K562 (cell line): Measurements from ENCODE around the gene FUT2. TPM values are rescaled to one million over a fixed set of nuclear protein-coding genes. Genes with fewer than 3 reads are reported as not detected.

Experiments used
- ATAC-seq: fragments of 200-7000 bp; cut with Tn5 transposase; 3 replicates; pipeline ENCODE4 v1.9.1; 2020; ENCODE audit warnings: moderate library complexity
- BruUV-seq: library from RNA; stranded (reverse); fragments of 400-500 nt; replicated peaks from 2 replicates; lab custom pipeline; 2021; lab: Mats Ljungman, UMichigan
- CTCF ChIA-PET: fragments of 300-600 bp; formaldehyde crosslinking; extraction: SDS; loops from one replicate; lab custom pipeline; 2021; ENCODE audit warnings: low intra/inter-chr PET ratio; lab: Yijun Ruan, JAX
- POLR2A ChIA-PET: fragments of 300-600, 350-650 bp; sonication (Branson Sonifier 250); formaldehyde crosslinking; extraction: SDS; loops from one replicate; lab custom pipeline; 2021; ENCODE audit warnings: antibody characterized with exemption, inconsistent platforms; lab: Yijun Ruan, JAX
- DNase-seq, 4 experiments: peaks; one replicate each; pipeline versions ENCODE4 v3.0.0 to v3.0.0-alpha.2; 2011 to 2018; ENCODE audit warnings: low spot score in 3 of 4, mixed read lengths in 3 of 4; ENCODE audit errors: extremely low read depth in 1 of 4
- FAIRE-seq: peaks from 2 replicates; lab custom pipeline; 2011; peaks lifted over from hg19 to GRCh38; lab: Jason Lieb, UNC
- H2AFZ ChIP-seq: 2 replicates; pipeline ENCODE4 v1.6.0; 2011; ENCODE audit warnings: low read depth, low read length, control low read depth, inconsistent platforms
- H3K27ac ChIP-seq: fragments of 200-600 bp; 3 replicates; pipeline ENCODE4 v1.8.0; 2011; ENCODE audit warnings: low read depth, mild to moderate bottlenecking, control low read depth, inconsistent platforms, low read length, moderate library complexity, mixed read lengths; ENCODE audit errors: extremely low read depth
- H3K27me3 ChIP-seq, 2 experiments: fragments of 300-600 bp in 1 of 2; 2 replicates in 1 of 2; 3 replicates in 1 of 2; pipeline versions ENCODE4 v1.6.0 to v1.8.0; 2011; ENCODE audit warnings: inconsistent platforms in 2 of 2, low read length in 2 of 2, mild to moderate bottlenecking in 1 of 2, mixed read lengths in 1 of 2, moderate library complexity in 1 of 2; ENCODE audit not compliant: control insufficient read depth in 2 of 2, insufficient read depth in 2 of 2
- H3K36me3 ChIP-seq: fragments of 300-600 bp; 3 replicates; pipeline ENCODE4 v1.8.0; 2011; ENCODE audit warnings: mild to moderate bottlenecking, low read length, inconsistent platforms; ENCODE audit not compliant: control insufficient read depth, insufficient read depth
- H3K4me1 ChIP-seq, 2 experiments: fragments of 200-600 bp in 1 of 2; replicated peaks in 1 of 2; 2 replicates in 1 of 2; 3 replicates in 1 of 2; pipeline versions ENCODE4 v1.5.1 to v1.8.0; 2011; ENCODE audit warnings: inconsistent platforms in 2 of 2, low read length in 2 of 2, mild to moderate bottlenecking in 1 of 2, mixed read lengths in 1 of 2, moderate library complexity in 1 of 2; ENCODE audit not compliant: control insufficient read depth in 2 of 2, insufficient read depth in 2 of 2
- H3K4me2 ChIP-seq: 2 replicates; pipeline ENCODE4 v1.6.1; 2011; ENCODE audit warnings: low read length, control low read depth, inconsistent platforms, mixed read lengths; ENCODE audit not compliant: insufficient read depth
- H3K4me3 ChIP-seq: fragments of 200-600 bp; sonication (generic), shearing (Covaris generic); 2 replicates; pipeline ENCODE4 v1.5.1; 2016; ENCODE audit warnings: control low read depth, inconsistent platforms
- H3K79me2 ChIP-seq: fragments of 200-600 bp; 3 replicates; pipeline ENCODE4 v1.8.0; 2011; ENCODE audit warnings: low read length, inconsistent platforms; ENCODE audit not compliant: control insufficient read depth, insufficient read depth
- H3K9ac ChIP-seq, 2 experiments: 2 replicates each; pipeline versions ENCODE4 v1.6.0 to v1.6.1; 2011; ENCODE audit warnings: low read depth in 2 of 2, low read length in 2 of 2, control low read depth in 1 of 2, inconsistent platforms in 1 of 2, mild to moderate bottlenecking in 1 of 2, mixed read lengths in 1 of 2; ENCODE audit not compliant: insufficient read depth in 1 of 2
- H3K9me1 ChIP-seq: one replicate; pipeline ENCODE4 v1.6.0; 2011; ENCODE audit warnings: inconsistent platforms, mild to moderate bottlenecking, low read length, moderate library complexity; ENCODE audit not compliant: control insufficient read depth, insufficient read depth
- H3K9me3 ChIP-seq: replicated peaks from 2 replicates; pipeline ENCODE4 v1.5.1; 2011; ENCODE audit warnings: low read depth, low read length, inconsistent platforms; ENCODE audit not compliant: control insufficient read depth, insufficient read depth
- H4K20me1 ChIP-seq: replicated peaks from 2 replicates; pipeline ENCODE4 v1.6.1; 2011; ENCODE audit warnings: low read length, inconsistent platforms, mixed read lengths; ENCODE audit not compliant: control insufficient read depth, insufficient read depth
- BCOR ChIP-seq: fragments of 450-650 bp; IDR thresholded peaks from 2 replicates; pipeline ENCODE4 v1.6.1; 2016
- CBFA2T2 ChIP-seq: fragments of 450-650 bp; conservative IDR thresholded peaks from 2 replicates; pipeline ENCODE4 v1.6.1; 2017; ENCODE audit warnings: mild to moderate bottlenecking
- CEBPG ChIP-seq, 3 experiments: fragments of 200-800 bp in 1 of 3; sonication (Bioruptor generic) in 1 of 3; sonication (generic) in 1 of 3; formaldehyde crosslinking in 1 of 3; IDR thresholded peaks in 2 of 3; conservative IDR thresholded peaks in 1 of 3; 2 replicates each; pipeline versions ENCODE4 v1.6.1 to v1.8.0; 2016 to 2022; ENCODE audit warnings: missing compliant biosample characterization in 2 of 3, missing genetic modification characterization in 2 of 3, mild to moderate bottlenecking in 1 of 3, missing genetic modification reagents in 1 of 3
- CSDE1 ChIP-seq, 2 experiments: fragments of 450-650 bp; IDR thresholded peaks; 2 replicates each; pipeline ENCODE4 v1.6.1; 2016; ENCODE audit warnings: mild to moderate bottlenecking in 1 of 2
- EP300 ChIP-seq: IDR thresholded peaks from 2 replicates; pipeline ENCODE4 v1.6.1; 2012; ENCODE audit warnings: low read length, improper control_type of control experiment
- FOSL1 ChIP-seq: fragments of 200-800 bp; sonication (Bioruptor generic); conservative IDR thresholded peaks from 2 replicates; pipeline ENCODE4 v1.6.1; 2016; ENCODE audit warnings: missing genetic modification characterization, missing compliant biosample characterization
- HNRNPL ChIP-seq: fragments of 200-400 bp; formaldehyde crosslinking; IDR thresholded peaks from 2 replicates; pipeline ENCODE4 v1.6.1; 2017; ENCODE audit warnings: low read depth, mild to moderate bottlenecking, low read length
- KAT8 ChIP-seq: fragments of 450-650 bp; IDR thresholded peaks from 2 replicates; pipeline ENCODE4 v1.6.1; 2016; ENCODE audit warnings: low read depth, mild to moderate bottlenecking
- KDM1A ChIP-seq, 2 experiments: fragments of 450-650 bp; IDR thresholded peaks; 2 replicates each; pipeline ENCODE4 v1.6.1; 2016; ENCODE audit warnings: mild to moderate bottlenecking in 2 of 2
- L3MBTL2 ChIP-seq: fragments of 450-650 bp; IDR thresholded peaks from 2 replicates; pipeline ENCODE4 v1.6.1; 2016; ENCODE audit warnings: mild to moderate bottlenecking, moderate library complexity
- MEF2A ChIP-seq: IDR thresholded peaks from 2 replicates; pipeline ENCODE4 v1.6.1; 2011; ENCODE audit warnings: low read depth, mild to moderate bottlenecking, low read length, moderate library complexity; ENCODE audit not compliant: control insufficient read depth
- NR2C1 ChIP-seq, 2 experiments: fragments of 450-650 bp; IDR thresholded peaks; 2 replicates each; pipeline ENCODE4 v1.6.1; 2017; ENCODE audit warnings: mild to moderate bottlenecking in 2 of 2, antibody characterized with exemption in 1 of 2, inconsistent platforms in 1 of 2, missing compliant biosample characterization in 1 of 2, missing genetic modification characterization in 1 of 2
- U2AF2 ChIP-seq: fragments of 200-400 bp; formaldehyde crosslinking; optimal IDR thresholded peaks from 2 replicates; pipeline ENCODE3; 2017; ENCODE audit warnings: low read depth, mild to moderate bottlenecking, low read length
- ZNF140 ChIP-seq: fragments of 250-450 bp; sonication (Bioruptor Pico); IDR thresholded peaks from 2 replicates; pipeline ENCODE4 v1.8.0; 2021; ENCODE audit warnings: moderate library complexity, mild to moderate bottlenecking, inconsistent platforms
- ZNF551 ChIP-seq: fragments of 250-450 bp; sonication (Bioruptor Pico); IDR thresholded peaks from 2 replicates; pipeline ENCODE4 v1.5.0; 2021; ENCODE audit warnings: mild to moderate bottlenecking, moderate library complexity
- ZNF695 ChIP-seq: fragments of 450-650 bp; formaldehyde crosslinking; IDR thresholded peaks from 2 replicates; pipeline ENCODE4 v1.4.0; 2020; ENCODE audit warnings: mild to moderate bottlenecking, moderate library complexity
- WGBS: fragments of 100-300 bp; shearing (Covaris generic); methylation state at CpG from one replicate; pipeline ENCODE4 v1.1.6; 2016; ENCODE audit warnings: low coverage, mixed read lengths; ENCODE audit not compliant: insufficient coverage; ENCODE audit errors: missing lambda C conversion rate; 5-methylcytosine and 5-hydroxymethylcytosine counted together
- in situ Hi-C: fragments of 300-500 bp; cut with MboI; formaldehyde crosslinking; loops from 4 replicates; pipeline ENCODE4 v1.15.0; 2018; ENCODE audit warnings: inconsistent platforms, mixed read lengths
- intact Hi-C: fragments of 100-400 bp; cut with micrococcal nuclease; formaldehyde crosslinking; loops from 2 replicates; pipeline ENCODE4 v1.14.2; 2022
- polyA plus RNA-seq, 8 experiments: library from polyadenylated mRNA; depleted of rRNA in 4 of 8; stranded (reverse) in 5 of 8; unstranded in 3 of 8; fragments of >200 nt; fragmentation: Nextera tagmentation in 2 of 8; fragmentation: Illumina TruSeq in 1 of 8; extraction: Ambion mirVana in 2 of 8; extraction: Trizol in 1 of 8; gene quantifications; 2 replicates each; pipeline versions ENCODE4 v1.2.1 to v1.2.3, GENCODE V29; 2011 to 2014; ENCODE audit warnings: inconsistent platforms in 1 of 8, missing spikeins in 1 of 8
- total RNA-seq, 7 experiments: library from RNA; depleted of rRNA in 6 of 7; stranded (reverse); fragments of >200 nt in 6 of 7; fragmentation: Illumina TruSeq in 2 of 7; extraction: Trizol in 2 of 7; gene quantifications; 2 replicates each; pipeline versions ENCODE4 v1.2.1 to v1.2.3, GENCODE V29; 2011 to 2021; ENCODE audit warnings: low replicate concordance in 1 of 7
- TF ChIP-seq, protein P1 (sequence below), 2 experiments: fragments of 450-650 bp in 1 of 2; sonication (generic) in 1 of 2; formaldehyde crosslinking in 1 of 2; IDR thresholded peaks in 1 of 2; conservative IDR thresholded peaks in 1 of 2; 2 replicates each; pipeline versions ENCODE4 v1.6.1 to v1.8.1; 2016 to 2023; ENCODE audit warnings: mild to moderate bottlenecking in 2 of 2, moderate library complexity in 2 of 2, inconsistent platforms in 1 of 2, missing genetic modification reagents in 1 of 2
- TF ChIP-seq, protein P2 (sequence below): sonication (generic); formaldehyde crosslinking; IDR thresholded peaks from 2 replicates; pipeline ENCODE4 v1.8.1; 2023; ENCODE audit warnings: mild to moderate bottlenecking, missing genetic modification reagents
- TF ChIP-seq, protein P3 (sequence below): sonication (generic); formaldehyde crosslinking; IDR thresholded peaks from 2 replicates; pipeline ENCODE4 v1.8.0; 2022; ENCODE audit warnings: missing genetic modification reagents, mild to moderate bottlenecking, borderline replicate concordance

The FUT2 gene
- total and polyA plus RNA-seq, 9 of the 15 experiments (the other 6 are each of a cell fraction or from before 2014, with no cell fraction given), result 0.03 to 0.04 TPM; not detected in 7

DNA sequence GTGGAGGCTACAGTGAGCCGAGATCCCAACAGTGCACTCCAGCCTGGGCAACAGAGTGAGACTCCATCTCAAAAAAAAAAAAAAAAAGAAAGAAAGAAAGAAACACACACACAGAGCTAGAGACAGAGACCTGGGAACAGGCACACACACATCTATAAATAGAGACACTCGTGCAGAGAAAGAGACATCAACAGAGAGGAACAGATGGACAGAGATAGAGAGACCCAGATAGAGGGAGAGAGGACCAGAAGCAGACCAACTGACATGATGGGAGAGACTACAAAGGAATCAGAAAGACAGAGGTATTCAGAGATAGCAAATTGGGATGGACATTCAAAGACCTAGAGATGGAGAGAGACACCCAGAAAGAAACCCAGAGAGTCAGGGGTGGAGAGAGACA is 47.6 kb upstream of the FUT2 start:
- no TSS peak for BruUV-seq
- CTCF ChIA-PET, result interaction anchor here (0.7 kb wide), 1 partner anchor 404 kb away, joined by 5 read pairs; no protein-coding TSS in a partner anchor
- TF ChIP-seq, protein P1, sequence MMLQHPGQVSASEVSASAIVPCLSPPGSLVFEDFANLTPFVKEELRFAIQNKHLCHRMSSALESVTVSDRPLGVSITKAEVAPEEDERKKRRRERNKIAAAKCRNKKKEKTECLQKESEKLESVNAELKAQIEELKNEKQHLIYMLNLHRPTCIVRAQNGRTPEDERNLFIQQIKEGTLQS (IDR thresholded peaks at IDR 0.05), result no peak
- TF ChIP-seq, protein P1 (CRISPR knock-in tag; conservative IDR thresholded peaks at IDR 0.05), result no peak
- TF ChIP-seq CEBPG (CRISPR knock-in tag; IDR thresholded peaks at IDR 0.05), result no peak
- no peak for TF ChIP-seq CEBPG (tag; conservative IDR thresholded peaks at IDR 0.05 in 1 of 2, IDR thresholded peaks at IDR 0.05 in 1 of 2)
- no peak for TF ChIP-seq KAT8
- TF ChIP-seq CSDE1 (IDR thresholded peaks at IDR 0.05), result no peak
- TF ChIP-seq, protein P2, sequence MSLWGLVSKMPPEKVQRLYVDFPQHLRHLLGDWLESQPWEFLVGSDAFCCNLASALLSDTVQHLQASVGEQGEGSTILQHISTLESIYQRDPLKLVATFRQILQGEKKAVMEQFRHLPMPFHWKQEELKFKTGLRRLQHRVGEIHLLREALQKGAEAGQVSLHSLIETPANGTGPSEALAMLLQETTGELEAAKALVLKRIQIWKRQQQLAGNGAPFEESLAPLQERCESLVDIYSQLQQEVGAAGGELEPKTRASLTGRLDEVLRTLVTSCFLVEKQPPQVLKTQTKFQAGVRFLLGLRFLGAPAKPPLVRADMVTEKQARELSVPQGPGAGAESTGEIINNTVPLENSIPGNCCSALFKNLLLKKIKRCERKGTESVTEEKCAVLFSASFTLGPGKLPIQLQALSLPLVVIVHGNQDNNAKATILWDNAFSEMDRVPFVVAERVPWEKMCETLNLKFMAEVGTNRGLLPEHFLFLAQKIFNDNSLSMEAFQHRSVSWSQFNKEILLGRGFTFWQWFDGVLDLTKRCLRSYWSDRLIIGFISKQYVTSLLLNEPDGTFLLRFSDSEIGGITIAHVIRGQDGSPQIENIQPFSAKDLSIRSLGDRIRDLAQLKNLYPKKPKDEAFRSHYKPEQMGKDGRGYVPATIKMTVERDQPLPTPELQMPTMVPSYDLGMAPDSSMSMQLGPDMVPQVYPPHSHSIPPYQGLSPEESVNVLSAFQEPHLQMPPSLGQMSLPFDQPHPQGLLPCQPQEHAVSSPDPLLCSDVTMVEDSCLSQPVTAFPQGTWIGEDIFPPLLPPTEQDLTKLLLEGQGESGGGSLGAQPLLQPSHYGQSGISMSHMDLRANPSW (CRISPR knock-in tag), result no peak
- no peak for TF ChIP-seq EP300
- no peak for TF ChIP-seq U2AF2
- TF ChIP-seq NR2C1 (IDR thresholded peaks at IDR 0.05), result no peak
- no peak for TF ChIP-seq NR2C1 (tag; IDR thresholded peaks at IDR 0.05)
- no peak for TF ChIP-seq ZNF551 (CRISPR knock-in tag)
- peak; percentile 33; the same call in 1 of the 2 replicates for TF ChIP-seq BCOR
- TF ChIP-seq FOSL1, result no peak
- TF ChIP-seq KDM1A (IDR thresholded peaks at IDR 0.05), result peak; percentile 16 to 21; a peak in 1 of 4 replicates
- TF ChIP-seq, protein P3, sequence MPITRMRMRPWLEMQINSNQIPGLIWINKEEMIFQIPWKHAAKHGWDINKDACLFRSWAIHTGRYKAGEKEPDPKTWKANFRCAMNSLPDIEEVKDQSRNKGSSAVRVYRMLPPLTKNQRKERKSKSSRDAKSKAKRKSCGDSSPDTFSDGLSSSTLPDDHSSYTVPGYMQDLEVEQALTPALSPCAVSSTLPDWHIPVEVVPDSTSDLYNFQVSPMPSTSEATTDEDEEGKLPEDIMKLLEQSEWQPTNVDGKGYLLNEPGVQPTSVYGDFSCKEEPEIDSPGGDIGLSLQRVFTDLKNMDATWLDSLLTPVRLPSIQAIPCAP, result no peak
- no peak for TF ChIP-seq HNRNPL
- TF ChIP-seq MEF2A, result peak; percentile 68; the same call in 1 of the 2 replicates
- TF ChIP-seq CBFA2T2, result 0 out of 2 replicates have a peak, but pooled peaks have one; percentile 2
- no peak for TF ChIP-seq L3MBTL2
- no peak for TF ChIP-seq ZNF140 (CRISPR knock-in tag)
- TF ChIP-seq ZNF695 (CRISPR knock-in tag), result no peak

More for the DNA sequence above, 47.6 kb upstream of the FUT2 start:
- FAIRE-seq (no peak), DNase-seq (peak in 2 of 4 experiments; percentile 22 to 38), ATAC-seq (no peak)
- no peak overlapping the region for H3K4me3 ChIP-seq
- no peaks in the 10 kb centered on the region for H3K9me1 ChIP-seq
- H3K9ac ChIP-seq, result no peak overlapping the region
- H3K9me3 ChIP-seq, result no peaks in the 10 kb centered on the region
- no peak overlapping the region for H3K4me2 ChIP-seq
- WGBS, result no CpG with 5 or more reads among the region's 2 CpGs
- no peaks in the 10 kb centered on the region for H3K79me2 ChIP-seq
- H3K27ac ChIP-seq, result no peak overlapping the region
- intact Hi-C loops (loop anchor here (5.0 kb wide), 1 partner anchor 89 kb away; no protein-coding TSS in a partner anchor), in situ Hi-C loops (loop anchor here (5.0 to 10.0 kb wide), 3 partner anchors 94 to 327 kb away; partner anchors contain the start of gene RASIP1)
- peaks cover 25 to 59% of the 10 kb centered on the region in 2 experiments; a peak in 4 of 5 replicates for H3K4me1 ChIP-seq
- H2AFZ ChIP-seq, result no peak overlapping the region
- H4K20me1 ChIP-seq, result no peaks in the 10 kb centered on the region
- POLR2A ChIA-PET, result interaction anchor here (0.6 kb wide), 1 partner anchor 8 kb away, joined by 3 read pairs; no protein-coding TSS in a partner anchor
- no peaks in the 10 kb centered on the region for H3K36me3 ChIP-seq
- H3K27me3 ChIP-seq, result no peaks in the 10 kb centered on the region
